ENCODE measurements around the gene TK1.

- TF ChIP-seq CTCF (IDR thresholded peaks at IDR 0.05) (no peak), SMAD3 (CRISPR knock-in tag; IDR thresholded peaks at IDR 0.05; ENCODE audit: borderline replicate concordance) (no peak), HMGXB4 (CRISPR knock-in tag; IDR thresholded peaks at IDR 0.05) (no peak), ETV6 (CRISPR knock-in tag; IDR thresholded peaks at IDR 0.05) (no peak), MLX (CRISPR knock-in tag; IDR thresholded peaks at IDR 0.05) (no peak)
Measured at GRCh38 chr17:78234261-78234865, 47.5 kb upstream of the TK1 start.

Measured in WTC11 (cell line).